MG63 (cell line): ENCODE measurements around the gene FUT6. TPM values are rescaled to one million over a fixed set of nuclear protein-coding genes. Genes with fewer than 3 reads are reported as not detected.
A peak's percentile ranks its signal among the peaks of the same experiment; 100 is the strongest.

ENCODE experiments used
- DNase-seq: peaks from one replicate; pipeline ENCODE4 v3.0.0-alpha.2; 2020
- H3K27me3 ChIP-seq: fragments of 250-450 bp; sonication (Bioruptor Pico); 2 replicates; pipeline ENCODE4 v1.5.1; 2020; ENCODE audit warnings: mild to moderate bottlenecking, moderate library complexity
- H3K36me3 ChIP-seq: fragments of 250-450 bp; sonication (Bioruptor Pico); 2 replicates; pipeline ENCODE4 v1.5.1; 2020; ENCODE audit warnings: mild to moderate bottlenecking, moderate library complexity
- H3K4me3 ChIP-seq: fragments of 250-450 bp; sonication (Bioruptor Pico); 2 replicates; pipeline ENCODE4 v1.5.1; 2020; ENCODE audit warnings: mild to moderate bottlenecking, moderate library complexity
- H3K9me3 ChIP-seq: fragments of 250-450 bp; sonication (Bioruptor Pico); 2 replicates; pipeline ENCODE4 v1.5.1; 2020; ENCODE audit warnings: mild to moderate bottlenecking, moderate library complexity
- total RNA-seq: library from RNA; depleted of rRNA; stranded (reverse); fragments of >200 nt; shearing (Covaris generic); gene quantifications from 2 replicates; pipeline ENCODE4 v1.2.3, GENCODE V29; 2014; ENCODE audit warnings: low replicate concordance

FUT6 gene
- total RNA-seq, 1 experiment from 2014 or later: not detected

- DNase-seq: no peak
- Histone ChIP-seq H3K4me3 (no peak overlapping the region), H3K9me3 (no peaks in the 10 kb centered on the region), H3K36me3 (no peaks in the 10 kb centered on the region), H3K27me3 (peaks cover 10% of the 10 kb centered on the region; the same call in 1 of the 2 replicates)
These were observed 37.5 kb downstream of the FUT6 start for GRCh38 chr19:5801796-5802619.

DNA sequence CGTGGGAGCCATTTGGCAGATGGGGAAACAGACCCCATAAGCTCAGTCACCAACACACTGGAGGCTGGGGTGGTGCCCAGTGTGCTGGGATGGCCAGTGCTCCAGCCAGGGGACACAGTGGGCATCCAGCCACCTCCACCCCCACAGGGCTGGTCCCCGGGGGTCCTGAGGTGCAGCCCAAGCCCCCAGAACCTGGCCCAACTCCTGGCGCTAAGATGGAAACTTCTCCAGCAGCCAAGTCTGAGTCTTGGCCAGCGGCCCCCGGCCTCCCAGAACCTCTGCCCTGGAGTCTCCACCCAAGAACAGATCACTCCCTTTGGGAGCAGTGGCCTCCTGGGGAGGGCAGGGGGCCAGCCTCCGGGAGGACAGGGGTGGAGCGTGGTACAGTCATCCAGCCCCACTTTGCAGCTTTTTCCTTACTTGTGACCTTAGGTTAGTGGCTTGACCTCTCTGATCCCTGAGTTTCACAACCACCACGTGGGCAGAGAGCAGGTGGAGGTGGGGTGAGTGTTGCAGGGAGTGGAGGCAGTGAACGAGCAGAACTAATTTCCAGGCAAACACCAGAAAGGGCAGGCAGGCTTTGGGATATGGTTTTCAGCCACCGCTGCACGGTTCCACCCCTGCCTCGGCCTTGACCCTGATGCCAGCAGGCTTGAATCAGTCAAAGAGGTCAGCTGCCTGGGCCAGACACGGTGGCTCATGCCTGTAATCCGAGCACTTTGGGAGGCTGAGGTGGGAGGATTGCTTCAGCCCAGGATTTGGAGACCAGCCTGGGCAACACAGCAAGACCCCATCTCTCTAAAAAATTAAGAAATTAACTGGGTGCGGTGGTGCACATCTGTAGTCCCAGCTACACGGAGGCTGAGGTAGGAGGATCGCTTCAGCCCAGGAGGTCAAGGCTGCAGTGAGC is 38.9 kb downstream of the FUT6 start:
- H3K36me3 ChIP-seq: no peaks in the 10 kb centered on the region
- no peak overlapping the region for H3K4me3 ChIP-seq
- H3K27me3 ChIP-seq: peaks cover 7% of the 10 kb centered on the region; the same call in 1 of the 2 replicates
- no peak for DNase-seq
- H3K9me3 ChIP-seq: no peaks in the 10 kb centered on the region

DNA sequence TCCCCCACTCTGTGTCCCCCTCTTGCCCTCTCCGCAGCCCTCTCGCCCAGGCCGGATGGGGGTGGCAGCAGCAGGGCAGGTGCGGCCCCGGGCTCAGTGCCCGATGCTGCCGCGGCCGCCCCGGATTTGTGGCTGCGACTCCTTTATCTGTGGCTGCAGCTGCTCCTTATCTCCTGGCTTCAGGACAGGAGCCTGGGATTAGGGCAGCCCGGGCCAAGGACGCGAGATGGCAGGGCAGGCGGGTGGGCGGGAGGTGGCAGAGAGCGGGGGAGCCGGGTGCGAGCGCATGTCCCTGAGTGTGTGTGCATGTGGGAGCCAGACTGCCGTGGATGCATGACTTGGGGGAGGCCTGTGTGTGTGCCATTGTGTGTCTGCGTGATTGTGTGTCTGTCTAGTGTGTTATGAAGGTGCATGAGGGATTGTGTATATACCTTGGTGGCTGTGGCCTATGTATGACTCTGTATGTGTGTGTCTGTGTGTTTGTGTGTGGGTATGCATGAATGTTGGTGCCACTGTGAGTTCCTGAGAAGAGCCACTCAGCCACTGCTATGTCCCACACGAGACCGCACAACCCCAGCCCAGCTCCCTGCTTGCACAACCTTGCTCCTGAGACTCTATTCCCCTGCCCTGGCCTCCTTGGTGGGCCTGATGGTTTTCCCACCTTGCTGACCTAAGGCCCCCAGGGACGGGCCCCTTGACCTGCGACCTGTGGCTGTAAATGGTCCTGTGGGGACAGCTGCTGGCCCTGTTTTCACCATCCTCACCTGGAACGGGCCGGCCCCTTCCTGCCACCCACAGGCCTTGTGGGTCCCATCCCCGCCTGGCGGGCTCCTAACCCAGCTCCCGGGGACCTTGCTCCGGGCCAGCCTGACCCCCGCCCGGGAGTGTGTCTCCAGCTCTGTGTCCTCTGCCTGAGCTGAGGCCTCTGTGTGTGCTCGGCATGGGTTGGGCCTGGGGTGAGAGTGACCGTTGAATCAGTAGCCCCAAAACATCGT is 40.0 kb downstream of the FUT6 start:
- H3K4me3 ChIP-seq: no peak overlapping the region
- H3K36me3 ChIP-seq: no peaks in the 10 kb centered on the region
- no peak for DNase-seq
- H3K9me3 ChIP-seq: no peaks in the 10 kb centered on the region
- H3K27me3 ChIP-seq: peaks cover 5% of the 10 kb centered on the region; the same call in 1 of the 2 replicates

DNA sequence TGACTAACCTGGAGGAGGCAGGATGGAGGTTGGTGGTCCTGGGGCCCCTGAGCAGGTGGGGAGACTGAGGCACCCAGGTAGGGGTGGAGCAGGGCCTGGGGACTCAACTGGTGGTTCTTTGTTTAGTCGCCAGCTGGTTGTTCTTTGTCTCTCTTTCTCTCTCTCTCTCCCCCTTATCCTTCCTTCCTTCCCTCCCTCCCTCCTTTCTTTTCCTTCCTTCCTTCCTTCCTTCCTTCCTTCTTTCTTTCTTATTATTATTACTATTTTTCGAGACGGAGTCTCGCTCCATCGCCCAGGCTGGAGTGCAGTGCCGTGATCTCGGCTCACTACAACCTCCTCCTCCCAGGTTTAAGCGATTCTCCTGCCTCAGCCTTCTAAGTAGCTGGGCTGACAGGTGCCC is 41.3 kb downstream of the FUT6 start:
- no peaks in the 10 kb centered on the region for H3K27me3 ChIP-seq
- H3K36me3 ChIP-seq: no peaks in the 10 kb centered on the region
- H3K9me3 ChIP-seq: no peaks in the 10 kb centered on the region
- DNase-seq: no peak
- no peak overlapping the region for H3K4me3 ChIP-seq

DNA sequence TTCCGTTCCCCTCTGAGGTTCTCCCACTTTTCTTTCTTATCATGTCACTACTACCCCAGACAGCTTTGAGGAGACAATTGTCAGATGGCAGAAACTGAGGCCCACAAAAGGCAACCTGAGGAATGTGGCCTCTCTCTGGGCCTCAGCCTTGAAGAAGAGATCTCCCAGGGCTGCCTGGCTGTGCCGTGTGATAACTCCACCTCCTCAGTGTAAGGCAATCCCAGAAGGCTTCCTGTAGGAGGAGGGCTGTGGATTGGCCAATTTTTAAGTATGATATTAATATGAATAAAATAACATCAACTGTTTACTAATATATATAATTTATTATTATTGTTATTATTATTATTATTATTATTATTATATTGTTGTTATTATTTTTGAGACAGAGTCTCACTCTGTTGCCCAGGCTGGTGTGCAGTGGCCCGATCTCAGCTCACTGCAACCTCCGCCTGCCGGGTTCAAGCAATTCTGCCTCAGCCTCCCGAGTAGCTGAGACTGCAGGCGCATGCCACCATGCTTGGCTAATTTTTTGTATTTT is 44.1 kb downstream of the FUT6 start:
- H3K9me3 ChIP-seq: no peaks in the 10 kb centered on the region
- DNase-seq: no peak
- H3K27me3 ChIP-seq: no peaks in the 10 kb centered on the region
- peaks cover 3% of the 10 kb centered on the region for H3K36me3 ChIP-seq
- H3K4me3 ChIP-seq: no peak overlapping the region

- DNase-seq: no peak
- Histone ChIP-seq H3K9me3 (no peaks in the 10 kb centered on the region), H3K4me3 (no peak overlapping the region), H3K27me3 (no peaks in the 10 kb centered on the region), H3K36me3 (peaks cover 20% of the 10 kb centered on the region)
These were observed 46.3 kb downstream of the FUT6 start for GRCh38 chr19:5793188-5793587.

DNA sequence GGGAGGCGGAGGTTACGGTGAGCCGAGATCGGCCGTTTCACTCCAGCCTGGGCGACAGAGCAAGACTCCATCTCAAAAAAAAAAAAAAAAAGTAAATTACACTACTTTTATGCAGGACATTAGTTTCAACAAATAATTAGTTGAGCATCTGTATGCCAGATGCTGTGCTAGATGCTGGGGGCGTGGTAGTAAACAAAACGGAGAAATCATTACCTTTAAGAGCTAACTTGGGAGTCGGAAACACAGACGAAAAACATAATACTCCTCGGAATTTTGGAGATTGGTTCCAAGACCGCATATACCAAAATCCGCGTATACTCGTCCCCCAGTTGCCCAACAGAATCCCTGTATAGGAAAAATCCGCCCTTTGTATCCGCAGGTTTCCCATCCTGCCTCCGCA is 47.3 kb downstream of the FUT6 start:
- DNase-seq: no peak
- H3K4me3 ChIP-seq: no peak overlapping the region
- H3K36me3 ChIP-seq: peaks cover 27% of the 10 kb centered on the region
- H3K27me3 ChIP-seq: no peaks in the 10 kb centered on the region
- no peaks in the 10 kb centered on the region for H3K9me3 ChIP-seq

GRCh38 chr19:5790559-5791520 is 48.7 kb downstream of the FUT6 start, which contains the start of gene DUS3L:
TSS of gene DUS3L (minus strand) at chr19:5791163. CDS start at chr19:5791141, 22 bp downstream.
- Histone ChIP-seq H3K9me3 (no peaks in the 10 kb centered on the region), H3K4me3 (peak within 1 kb of the TSS; percentile 97), H3K36me3 (peaks cover 32% of the 10 kb centered on the region), H3K27me3 (no peaks in the 10 kb centered on the region)
- peak; percentile 93 for DNase-seq

DNA sequence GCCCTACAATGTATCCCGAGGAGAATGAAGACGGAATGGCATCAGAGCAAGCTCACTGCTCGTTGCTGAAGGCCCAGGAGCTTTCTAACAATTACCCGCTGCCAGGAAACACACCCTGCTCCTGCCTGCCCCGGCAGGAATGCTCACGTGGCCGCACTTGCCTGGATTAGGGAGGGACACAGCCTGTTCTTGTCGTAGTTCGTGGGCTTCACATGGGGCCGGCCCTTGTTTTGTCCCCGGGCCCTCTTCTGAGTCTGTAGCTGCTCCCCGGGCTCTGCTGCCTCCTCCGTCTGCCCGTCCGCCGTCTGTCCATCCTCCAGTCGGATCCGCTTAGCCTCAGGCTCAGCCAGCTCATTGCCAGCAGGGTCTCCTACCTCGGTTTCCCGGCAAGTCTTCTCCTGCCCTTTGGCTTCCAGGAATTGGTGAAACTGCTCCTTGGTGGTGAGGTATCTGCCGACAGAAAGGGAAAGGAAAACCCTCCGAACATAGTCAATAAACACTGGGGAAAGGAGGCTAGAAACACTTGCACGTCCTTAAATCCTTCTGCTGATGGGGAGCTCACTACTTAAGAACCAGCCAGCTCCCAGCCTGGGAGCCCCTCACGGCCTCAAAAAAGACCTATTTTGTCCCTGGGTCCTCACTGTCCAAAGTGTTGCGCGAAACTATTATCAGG is 49.5 kb downstream of the FUT6 start:
- Histone ChIP-seq H3K9me3 (no peaks in the 10 kb centered on the region), H3K27me3 (no peaks in the 10 kb centered on the region), H3K4me3 (peak overlapping the region; percentile 97), H3K36me3 (peaks cover 32% of the 10 kb centered on the region)
- DNase-seq: no peak

DNA sequence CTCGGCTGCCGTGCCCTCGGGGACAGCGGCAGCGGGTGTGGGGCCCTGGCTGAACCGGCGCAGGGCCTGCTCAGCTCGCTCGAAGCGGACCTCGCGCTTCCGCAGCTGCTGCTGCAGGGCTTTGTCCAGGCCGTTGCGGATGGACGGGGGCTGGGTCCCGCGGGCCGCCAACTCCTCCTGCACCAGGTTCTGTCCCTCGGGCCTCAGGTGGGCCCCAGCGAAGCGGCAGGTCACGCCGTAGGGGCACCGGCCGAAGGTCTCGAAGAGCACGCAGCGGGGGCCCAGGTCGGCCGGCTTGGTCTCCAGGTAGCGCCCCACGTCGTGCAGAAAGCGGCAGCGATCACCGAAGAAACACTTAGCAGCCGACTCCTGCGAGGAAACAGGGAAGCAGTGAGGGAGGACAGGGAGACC is 50.1 kb downstream of the FUT6 start:
- no peaks in the 10 kb centered on the region for H3K9me3 ChIP-seq
- peaks cover 32% of the 10 kb centered on the region for H3K36me3 ChIP-seq
- no peak for DNase-seq
- H3K27me3 ChIP-seq: no peaks in the 10 kb centered on the region
- no peak overlapping the region for H3K4me3 ChIP-seq

DNA sequence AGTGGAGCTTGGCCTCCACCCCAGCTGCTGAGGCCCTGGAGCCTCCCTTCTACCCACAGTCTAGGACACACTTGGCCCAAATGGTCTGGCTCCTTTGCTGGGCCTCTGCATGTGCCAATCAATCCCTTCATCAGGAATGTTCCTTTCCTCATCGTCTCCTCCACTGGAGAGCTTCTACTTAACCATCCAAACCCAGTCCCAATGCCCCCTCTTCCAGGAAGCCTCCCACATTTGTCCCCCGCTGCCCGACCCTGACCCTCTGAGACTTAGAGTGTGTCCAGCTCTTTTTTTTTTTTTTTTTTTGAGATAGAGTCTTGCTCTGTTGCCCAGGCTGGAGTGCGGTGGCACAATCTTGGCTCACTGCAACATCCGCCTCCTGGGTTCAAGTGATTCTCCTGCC is 51.1 kb downstream of the FUT6 start:
- Histone ChIP-seq H3K4me3 (no peak overlapping the region), H3K9me3 (no peaks in the 10 kb centered on the region), H3K36me3 (peaks cover 32% of the 10 kb centered on the region), H3K27me3 (no peaks in the 10 kb centered on the region)
- no peak for DNase-seq

DNA sequence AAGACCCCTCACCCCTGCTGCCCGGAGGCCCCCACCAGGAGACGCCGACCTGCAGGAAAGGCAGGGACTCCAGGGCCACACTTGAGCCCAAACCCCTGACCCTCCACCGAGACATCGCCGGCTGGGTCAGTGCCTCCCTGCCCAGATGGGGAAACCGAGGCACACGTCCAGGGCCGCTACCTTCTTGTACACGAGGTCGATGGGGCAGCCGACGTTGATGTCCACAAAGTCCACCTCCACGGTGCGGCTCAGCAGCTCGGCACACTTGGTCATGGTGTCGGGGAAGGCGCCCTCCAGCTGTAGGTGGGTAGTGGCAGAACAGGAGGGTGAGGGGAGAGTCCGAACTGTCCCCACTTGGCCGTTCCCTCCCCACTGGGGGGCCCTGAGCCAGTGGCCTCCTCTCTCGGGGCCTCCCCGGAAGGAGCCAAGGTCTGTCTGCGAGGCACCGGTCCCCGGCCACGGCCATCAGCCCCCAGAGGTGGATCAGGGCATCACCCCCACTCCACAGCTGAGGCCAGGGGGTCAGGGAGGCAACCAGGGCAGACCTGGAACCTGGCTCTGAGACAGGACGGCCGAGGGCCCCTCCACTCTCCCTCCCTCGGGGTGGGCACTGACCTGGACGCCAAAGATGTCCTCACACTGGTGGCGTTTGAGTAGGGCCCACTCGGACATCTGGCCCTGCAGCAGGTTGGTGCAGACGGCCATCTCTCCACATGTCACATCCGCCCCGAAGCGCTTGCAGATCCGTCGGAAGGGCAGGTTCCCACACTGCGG is 51.9 kb downstream of the FUT6 start:
- H3K27me3 ChIP-seq: no peaks in the 10 kb centered on the region
- H3K36me3 ChIP-seq: peaks cover 32% of the 10 kb centered on the region
- H3K9me3 ChIP-seq: no peaks in the 10 kb centered on the region
- H3K4me3 ChIP-seq: no peak overlapping the region
- DNase-seq: no peak

- Histone ChIP-seq H3K36me3 (peaks cover 32% of the 10 kb centered on the region), H3K27me3 (no peaks in the 10 kb centered on the region), H3K9me3 (no peaks in the 10 kb centered on the region), H3K4me3 (no peak overlapping the region)
- no peak for DNase-seq
These were observed 52.7 kb downstream of the FUT6 start for GRCh38 chr19:5786593-5787408.
